ENCODE results near the gene GGCX.
"Not testable (repeated sequence)": the region's sequence is repeated elsewhere in the genome, so short reads cannot be mapped to it uniquely, and the experiment has no call there.

Gene GGCX

GRCh38 chr2:85561280-85562212 lies at the start of gene GGCX:
TSS of gene GGCX (minus strand) at chr2:85561493. CDS start at chr2:85561428, 65 bp downstream.
- peak; percentile 98 for DNase-seq

- DNase-seq: no peak
Observed at GRCh38 chr2:85607268-85608215, 46.2 kb upstream of the GGCX start.

- DNase-seq: no peak
Observed at GRCh38 chr2:85606116-85606455, 44.8 kb upstream of the GGCX start.

- DNase-seq: no peak
Observed at GRCh38 chr2:85605406-85606115, 44.3 kb upstream of the GGCX start.

- no peak for DNase-seq
Observed at GRCh38 chr2:85604568-85605339, 43.5 kb upstream of the GGCX start.

- DNase-seq: not testable (repeated sequence)
Observed at GRCh38 chr2:85604133-85604444, 42.8 kb upstream of the GGCX start.

- peak; percentile 96 for DNase-seq
Observed at GRCh38 chr2:85602476-85603234, 41.4 kb upstream of the GGCX start, which contains the start of gene TMEM150A. TSS of gene TMEM150A (minus strand) at chr2:85602698. CDS start at chr2:85601948, 750 bp downstream.

GRCh38 chr2:85601771-85602475 lies 40.6 kb upstream of the GGCX start:
- peak; percentile 66 for DNase-seq

GRCh38 chr2:85600951-85601770 lies 39.9 kb upstream of the GGCX start:
- DNase-seq: no peak

- DNase-seq: no peak
Observed at GRCh38 chr2:85600235-85600575, 38.9 kb upstream of the GGCX start.

- no peak for DNase-seq
Observed at GRCh38 chr2:85599468-85600234, 38.4 kb upstream of the GGCX start.

GRCh38 chr2:85598594-85599340 lies 37.5 kb upstream of the GGCX start:
- no peak for DNase-seq

GRCh38 chr2:85597241-85597640 lies 35.9 kb upstream of the GGCX start:
- DNase-seq: no peak

- no peak for DNase-seq
Observed at GRCh38 chr2:85596486-85597143, 35.3 kb upstream of the GGCX start.

- peak; percentile 52 for DNase-seq
Observed at GRCh38 chr2:85596026-85596333, 34.7 kb upstream of the GGCX start.

- peak; percentile 99 for DNase-seq
Observed at GRCh38 chr2:85595301-85596025, 34.2 kb upstream of the GGCX start, which contains the start of gene RNF181. TSS of gene RNF181 (plus strand) at chr2:85595745. CDS start at chr2:85595764, 19 bp downstream.

GRCh38 chr2:85594715-85595300 lies 33.5 kb upstream of the GGCX start:
- no peak for DNase-seq
